HepG2 (cell line): ENCODE data around the gene PTGR3. TPM values are rescaled to one million over a fixed set of nuclear protein-coding genes. Genes with fewer than 3 reads are reported as not detected.

Source experiments
- ATAC-seq: fragments of 200-7000 bp; cut with Tn5 transposase; 3 replicates; pipeline ENCODE4 v1.9.1; 2020; ENCODE audit warnings: mild to moderate bottlenecking, moderate library complexity
- BruUV-seq: library from RNA; stranded (reverse); fragments of 400-500 nt; replicated peaks from 2 replicates; lab custom pipeline; 2021; lab: Mats Ljungman, UMichigan
- CTCF ChIA-PET: fragments of 300-600 bp; formaldehyde crosslinking; extraction: SDS; loops from one replicate; lab custom pipeline; 2021; ENCODE audit warnings: low total read pairs, inconsistent platforms, low intra/inter-chr PET ratio; lab: Yijun Ruan, JAX
- POLR2A ChIA-PET: fragments of 350-600 bp; sonication (Branson Sonifier 250); formaldehyde crosslinking; loops from one replicate; lab custom pipeline; 2020; ENCODE audit warnings: antibody characterized with exemption, inconsistent platforms; lab: Yijun Ruan, JAX
- DNase-seq: peaks from one replicate; pipeline ENCODE4 v3.0.0-alpha.2; 2015; ENCODE audit warnings: low spot score
- FAIRE-seq: peaks from 3 replicates; lab custom pipeline; 2011; peaks lifted over from hg19 to GRCh38; lab: Jason Lieb, UNC
- H2AFZ ChIP-seq: one replicate; pipeline ENCODE4 v1.6.1; 2011; ENCODE audit warnings: low read length, inconsistent platforms
- H3K27ac ChIP-seq: fragments of 300-600 bp; 3 replicates; pipeline ENCODE4 v1.8.0; 2011; ENCODE audit warnings: mixed run types, mild to moderate bottlenecking, mixed read lengths, low read length, inconsistent platforms; ENCODE audit not compliant: insufficient read depth; ENCODE audit errors: extremely low read length
- H3K27me3 ChIP-seq, 2 experiments: fragments of 200-600 bp in 1 of 2; 2 replicates in 1 of 2; 3 replicates in 1 of 2; pipeline versions ENCODE4 v1.6.0 to v1.8.0; 2011; ENCODE audit warnings: low read length in 2 of 2, mild to moderate bottlenecking in 2 of 2, moderate library complexity in 2 of 2, inconsistent platforms in 1 of 2; ENCODE audit not compliant: insufficient read depth in 2 of 2, control insufficient read depth in 1 of 2
- H3K36me3 ChIP-seq, 2 experiments: fragments of 200-600 bp in 1 of 2; replicated peaks in 1 of 2; 2 replicates in 1 of 2; 3 replicates in 1 of 2; pipeline versions ENCODE4 v1.5.1 to v1.8.0; 2011; ENCODE audit warnings: low read length in 2 of 2, inconsistent platforms in 1 of 2; ENCODE audit not compliant: insufficient read depth in 2 of 2, control insufficient read depth in 1 of 2
- H3K4me1 ChIP-seq: 2 replicates; pipeline ENCODE4 v1.5.1; 2012; ENCODE audit warnings: low read length, inconsistent platforms; ENCODE audit not compliant: insufficient read depth
- H3K4me2 ChIP-seq: 2 replicates; pipeline ENCODE4 v1.6.0; 2011; ENCODE audit warnings: low read depth, low read length, inconsistent platforms
- H3K4me3 ChIP-seq, 3 experiments: fragments of 200-600 bp in 1 of 3; sonication (generic), shearing (Covaris generic) in 1 of 3; replicated peaks in 1 of 3; 2 replicates each; pipeline ENCODE4 v1.5.1; 2011 to 2016; ENCODE audit warnings: low read length in 3 of 3, inconsistent platforms in 2 of 3, low read depth in 2 of 3, mild to moderate bottlenecking in 2 of 3, control low read depth in 1 of 3, mixed read lengths in 1 of 3; ENCODE audit not compliant: insufficient read depth in 1 of 3
- H3K79me2 ChIP-seq: one replicate; pipeline ENCODE4 v1.6.1; 2011; ENCODE audit warnings: low read length, inconsistent platforms; ENCODE audit not compliant: insufficient read depth
- H3K9ac ChIP-seq: 2 replicates; pipeline ENCODE4 v1.6.0; 2011; ENCODE audit warnings: mild to moderate bottlenecking, low read depth, low read length, inconsistent platforms; ENCODE audit not compliant: insufficient read depth
- H3K9me3 ChIP-seq: 2 replicates; pipeline ENCODE4 v1.5.1; 2012; ENCODE audit warnings: mild to moderate bottlenecking, low read length
- H4K20me1 ChIP-seq: 2 replicates; pipeline ENCODE4 v1.6.0; 2011; ENCODE audit warnings: inconsistent platforms, mild to moderate bottlenecking, low read length, moderate library complexity; ENCODE audit not compliant: insufficient read depth
- BRCA1 ChIP-seq: sonication (generic); formaldehyde crosslinking; IDR thresholded peaks from 2 replicates; pipeline ENCODE4 v1.4.0; 2020; ENCODE audit warnings: missing genetic modification reagents
- GTF3A ChIP-seq: sonication (generic); formaldehyde crosslinking; conservative IDR thresholded peaks from 2 replicates; pipeline ENCODE4 v1.4.0; 2020; ENCODE audit warnings: mild to moderate bottlenecking, missing genetic modification reagents
- HDAC6 ChIP-seq: fragments of 200-600 bp; sonication (generic); IDR thresholded peaks from 2 replicates; pipeline ENCODE4 v1.7.0; 2017; ENCODE audit warnings: mild to moderate bottlenecking, antibody characterized with exemption, low read length, low read depth
- KDM5A ChIP-seq: fragments of 200-600 bp; sonication (generic); IDR thresholded peaks from 2 replicates; pipeline ENCODE4 v1.7.0; 2018; ENCODE audit warnings: antibody characterized with exemption, mild to moderate bottlenecking, low read length, borderline replicate concordance
- NFATC3 ChIP-seq: sonication (generic); formaldehyde crosslinking; IDR thresholded peaks from 2 replicates; pipeline ENCODE4 v1.5.1; 2020; ENCODE audit warnings: mild to moderate bottlenecking, missing genetic modification reagents
- NONO ChIP-seq, 2 experiments: fragments of 450-650 bp in 1 of 2; sonication (generic) in 1 of 2; formaldehyde crosslinking in 1 of 2; IDR thresholded peaks in 1 of 2; conservative IDR thresholded peaks in 1 of 2; 2 replicates each; pipeline versions ENCODE4 v1.6.1 to v1.8.0; 2017 to 2022; ENCODE audit warnings: mild to moderate bottlenecking in 1 of 2, missing genetic modification reagents in 1 of 2, moderate library complexity in 1 of 2
- POLR2G ChIP-seq: fragments of 200-400 bp; formaldehyde crosslinking; IDR thresholded peaks from 2 replicates; pipeline ENCODE4 v1.6.1; 2018; ENCODE audit warnings: mild to moderate bottlenecking, low read depth, low read length, moderate library complexity
- SALL2 ChIP-seq: sonication (generic); formaldehyde crosslinking; IDR thresholded peaks from 2 replicates; pipeline ENCODE4 v1.8.1; 2023; ENCODE audit warnings: mild to moderate bottlenecking, missing genetic modification reagents, inconsistent platforms
- SMAD1 ChIP-seq: sonication (generic); formaldehyde crosslinking; IDR thresholded peaks from 2 replicates; pipeline ENCODE4 v1.4.0; 2020; ENCODE audit warnings: missing genetic modification reagents, low read depth, mild to moderate bottlenecking, borderline replicate concordance
- THAP11 ChIP-seq: IDR thresholded peaks from 2 replicates; pipeline ENCODE4 v1.6.1; 2016; ENCODE audit warnings: missing biosample characterization, missing genetic modification reagents
- ZC3H4 ChIP-seq: sonication (generic); formaldehyde crosslinking; IDR thresholded peaks from 2 replicates; pipeline ENCODE4 v1.4.0; 2020; ENCODE audit warnings: missing genetic modification reagents, borderline replicate concordance
- ZEB1 ChIP-seq: IDR thresholded peaks from 2 replicates; pipeline ENCODE4 v1.6.1; 2012; ENCODE audit warnings: mild to moderate bottlenecking, low read depth, inconsistent platforms; ENCODE audit not compliant: insufficient replicate concordance
- ZNF678 ChIP-seq: sonication (generic); formaldehyde crosslinking; IDR thresholded peaks from 2 replicates; pipeline ENCODE4 v1.4.0; 2020; ENCODE audit warnings: mild to moderate bottlenecking, missing genetic modification reagents
- ZNF720 ChIP-seq: sonication (generic); formaldehyde crosslinking; IDR thresholded peaks from 2 replicates; pipeline ENCODE4 v1.4.0; 2020; ENCODE audit warnings: missing genetic modification reagents
- WGBS: methylation state at CpG from one replicate; pipeline ENCODE4 v1.1.6; 2017; ENCODE audit warnings: low lambda C conversion rate; 5-methylcytosine and 5-hydroxymethylcytosine counted together
- in situ Hi-C: cut with HindIII; loops from 2 replicates; pipeline ENCODE4 v1.10.0; 2017; ENCODE audit warnings: low pct_unique_long_range_greater_than_20kb; ENCODE audit not compliant: extremely low pct_ligation_motif_present
- intact Hi-C: fragments of 100-400 bp; cut with micrococcal nuclease; formaldehyde crosslinking; loops from one replicate; pipeline ENCODE4 v1.10.0; 2022; ENCODE audit not compliant: unreplicated experiment
- polyA plus RNA-seq, 8 experiments: library from polyadenylated mRNA; depleted of rRNA in 3 of 8; stranded (reverse) in 7 of 8; unstranded in 1 of 8; fragments of >200 nt; fragmentation: Illumina TruSeq in 4 of 8; extraction: Trizol in 4 of 8; gene quantifications; 2 replicates each; pipeline versions ENCODE4 v1.2.1 to v1.2.3, GENCODE V29; 2011 to 2016; ENCODE audit warnings: low read depth in 4 of 8, missing spikeins in 1 of 8, mixed read lengths in 1 of 8; ENCODE audit not compliant: insufficient read depth in 1 of 8
- total RNA-seq, 5 experiments: library from RNA; depleted of rRNA; stranded (reverse); fragments of >200 nt; fragmentation: Illumina TruSeq; extraction: Trizol; gene quantifications; 2 replicates each; pipeline ENCODE4 v1.2.3, GENCODE V29; 2016; ENCODE audit warnings: low read depth in 1 of 5
- TF ChIP-seq, protein P1 (sequence below): sonication (generic); formaldehyde crosslinking; IDR thresholded peaks from 2 replicates; pipeline ENCODE4 v1.4.0; 2020; ENCODE audit warnings: mild to moderate bottlenecking, low read depth, missing genetic modification reagents

Gene PTGR3
- total and polyA plus RNA-seq, 2 of the 13 experiments (the other 11 are each of a cell fraction or from before 2014, with no cell fraction given), result 11.5 to 25.3 TPM

DNA sequence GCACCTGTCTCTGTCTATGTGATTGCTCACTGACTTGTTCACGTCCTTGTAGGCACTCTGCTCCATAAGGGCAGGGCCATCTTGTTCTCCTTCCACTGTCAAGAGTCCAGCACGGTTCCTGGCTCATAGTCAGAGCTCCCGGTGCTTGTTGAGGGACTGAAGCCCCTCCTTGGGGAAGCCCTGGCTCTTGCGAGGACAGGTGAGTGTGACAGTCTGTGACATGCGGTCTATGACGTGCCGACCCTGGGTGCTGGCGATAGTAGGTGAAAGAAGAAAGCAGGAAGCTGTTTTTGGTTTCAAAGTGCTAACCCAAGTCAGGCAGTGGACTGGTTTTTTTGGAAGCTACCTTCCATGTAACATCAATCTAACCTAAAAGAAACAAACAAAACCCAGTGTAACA, 20.5 kb upstream of the PTGR3 start:
- no peak overlapping the region for H3K4me3 ChIP-seq
- 0 out of 2 replicates have a peak, but pooled peaks cover 4% of the 10 kb centered on the region for H4K20me1 ChIP-seq
- ChIA-PET CTCF (no interaction called here), POLR2A (interaction anchor here (0.5 kb wide), 1 partner anchor 1148 kb away, joined by 4 read pairs; no protein-coding TSS in a partner anchor)
- no peak overlapping the region for H3K27ac ChIP-seq
- in situ Hi-C loops, result no loop called here
- WGBS, result 94% methylated on average over 8 of the region's 8 CpGs
- no peak overlapping the region for H3K4me2 ChIP-seq
- no peaks in the 10 kb centered on the region for H3K9me3 ChIP-seq
- no TSS peak for BruUV-seq
- peaks cover 5% of the 10 kb centered on the region for H3K79me2 ChIP-seq
- no peak overlapping the region for H3K9ac ChIP-seq
- no peaks in the 10 kb centered on the region for H3K27me3 ChIP-seq
- TF ChIP-seq POLR2G (no peak), ZNF678 (CRISPR knock-in tag) (no peak), HDAC6 (no peak), ZC3H4 (CRISPR knock-in tag) (no peak), GTF3A (CRISPR knock-in tag) (no peak), SMAD1 (CRISPR knock-in tag) (no peak), KDM5A (no peak), SALL2 (CRISPR knock-in tag) (no peak), ZNF720 (CRISPR knock-in tag) (no peak), NONO (IDR thresholded peaks at IDR 0.05) (no peak), NONO (CRISPR knock-in tag; conservative IDR thresholded peaks at IDR 0.05) (no peak), THAP11 (CRISPR knock-in tag) (no peak), ZEB1 (no peak), NFATC3 (CRISPR knock-in tag) (no peak), BRCA1 (CRISPR knock-in tag) (no peak)
- TF ChIP-seq, protein P1, sequence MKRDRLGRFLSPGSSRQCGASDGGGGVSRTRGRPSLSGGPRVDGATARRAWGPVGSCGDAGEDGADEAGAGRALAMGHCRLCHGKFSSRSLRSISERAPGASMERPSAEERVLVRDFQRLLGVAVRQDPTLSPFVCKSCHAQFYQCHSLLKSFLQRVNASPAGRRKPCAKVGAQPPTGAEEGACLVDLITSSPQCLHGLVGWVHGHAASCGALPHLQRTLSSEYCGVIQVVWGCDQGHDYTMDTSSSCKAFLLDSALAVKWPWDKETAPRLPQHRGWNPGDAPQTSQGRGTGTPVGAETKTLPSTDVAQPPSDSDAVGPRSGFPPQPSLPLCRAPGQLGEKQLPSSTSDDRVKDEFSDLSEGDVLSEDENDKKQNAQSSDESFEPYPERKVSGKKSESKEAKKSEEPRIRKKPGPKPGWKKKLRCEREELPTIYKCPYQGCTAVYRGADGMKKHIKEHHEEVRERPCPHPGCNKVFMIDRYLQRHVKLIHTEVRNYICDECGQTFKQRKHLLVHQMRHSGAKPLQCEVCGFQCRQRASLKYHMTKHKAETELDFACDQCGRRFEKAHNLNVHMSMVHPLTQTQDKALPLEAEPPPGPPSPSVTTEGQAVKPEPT (CRISPR knock-in tag), result no peak
- intact Hi-C loops, result no loop called here
- DNase-seq (no peak), ATAC-seq (no peak), FAIRE-seq (no peak)
- 0 out of 5 replicates have a peak, but pooled peaks cover 0 to 3% of the 10 kb centered on the region in 2 experiments for H3K36me3 ChIP-seq
- H3K4me1 ChIP-seq, result peaks cover 34% of the 10 kb centered on the region
- no peak overlapping the region for H2AFZ ChIP-seq
